Bone marrow (tissue), 2 donors: ENCODE results near the gene RGS7.

Experiments used
- DNase-seq, 2 donors: peaks; one replicate each; lab custom pipeline; 2025; lab: John Stamatoyannopoulos, UW

The RGS7 gene

DNA sequence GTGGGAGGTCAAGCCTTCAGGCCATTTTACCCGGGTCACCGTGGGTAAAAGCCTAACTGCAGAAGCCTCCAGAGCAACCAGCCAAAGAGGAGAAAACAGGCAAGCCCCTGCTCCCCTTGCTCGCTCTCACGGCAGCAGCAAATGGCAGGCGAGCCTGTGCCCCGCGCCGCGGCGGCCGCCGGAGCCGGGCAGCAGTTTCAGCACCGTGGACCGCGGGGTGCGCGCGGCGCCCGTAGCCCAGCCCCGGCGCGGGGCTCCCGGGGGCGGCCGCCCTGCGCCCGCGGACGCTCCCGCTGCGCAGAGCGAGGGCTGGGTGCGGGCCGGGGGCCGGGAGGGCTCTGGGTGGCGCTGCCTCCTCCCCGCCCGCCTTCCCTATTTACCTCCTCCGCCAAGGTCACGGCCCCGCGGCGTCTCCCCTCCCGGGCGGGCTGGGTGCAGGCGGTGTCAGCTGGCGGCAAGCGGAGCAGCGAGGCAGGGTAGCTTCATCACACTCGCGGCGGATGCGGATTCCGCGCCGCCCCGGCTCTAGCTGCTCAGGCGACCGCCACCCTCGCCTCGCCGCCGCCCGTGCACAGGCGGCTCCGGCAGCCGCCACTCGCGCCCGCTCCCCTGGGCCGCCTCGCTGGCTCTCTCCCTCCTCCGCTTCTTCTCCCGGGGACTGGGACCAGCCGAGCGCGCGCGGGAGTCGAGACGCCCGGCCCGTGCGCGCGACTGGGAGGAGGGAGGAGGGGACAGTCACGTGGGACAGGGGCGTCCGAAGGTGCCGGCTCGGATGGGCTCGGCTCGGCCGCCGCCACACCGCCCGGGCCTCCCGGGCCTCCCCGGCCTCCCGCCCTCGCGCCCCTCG lies at the start of gene RGS7:
Gene RGS7 (minus strand): TSS at position 687 of the 847 bp plus-strand sequence.
- DNase-seq: no peak

GRCh38 chr1:241406421-241406820 lies 49.4 kb upstream of the RGS7 start:
- DNase-seq: no peak

DNA sequence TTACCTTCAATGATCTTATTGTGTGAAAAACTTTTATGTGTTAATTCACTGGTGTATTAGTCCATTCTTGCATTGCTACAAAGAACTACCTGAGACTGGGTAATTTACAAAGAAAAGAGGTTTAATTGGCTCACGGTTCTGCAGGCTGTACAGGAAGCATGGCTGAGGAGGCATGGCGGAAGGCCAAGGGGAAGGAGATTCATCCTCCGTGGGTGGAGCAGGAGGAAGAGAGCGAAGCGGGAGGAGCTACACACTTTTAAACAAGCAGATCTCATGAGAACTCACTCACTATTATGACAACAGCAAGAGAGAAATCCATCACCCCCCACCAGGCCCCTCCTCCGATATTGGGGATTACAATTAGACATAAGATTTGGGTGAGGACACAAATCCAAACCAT lies 44.2 kb upstream of the RGS7 start:
- no peak for DNase-seq

DNA sequence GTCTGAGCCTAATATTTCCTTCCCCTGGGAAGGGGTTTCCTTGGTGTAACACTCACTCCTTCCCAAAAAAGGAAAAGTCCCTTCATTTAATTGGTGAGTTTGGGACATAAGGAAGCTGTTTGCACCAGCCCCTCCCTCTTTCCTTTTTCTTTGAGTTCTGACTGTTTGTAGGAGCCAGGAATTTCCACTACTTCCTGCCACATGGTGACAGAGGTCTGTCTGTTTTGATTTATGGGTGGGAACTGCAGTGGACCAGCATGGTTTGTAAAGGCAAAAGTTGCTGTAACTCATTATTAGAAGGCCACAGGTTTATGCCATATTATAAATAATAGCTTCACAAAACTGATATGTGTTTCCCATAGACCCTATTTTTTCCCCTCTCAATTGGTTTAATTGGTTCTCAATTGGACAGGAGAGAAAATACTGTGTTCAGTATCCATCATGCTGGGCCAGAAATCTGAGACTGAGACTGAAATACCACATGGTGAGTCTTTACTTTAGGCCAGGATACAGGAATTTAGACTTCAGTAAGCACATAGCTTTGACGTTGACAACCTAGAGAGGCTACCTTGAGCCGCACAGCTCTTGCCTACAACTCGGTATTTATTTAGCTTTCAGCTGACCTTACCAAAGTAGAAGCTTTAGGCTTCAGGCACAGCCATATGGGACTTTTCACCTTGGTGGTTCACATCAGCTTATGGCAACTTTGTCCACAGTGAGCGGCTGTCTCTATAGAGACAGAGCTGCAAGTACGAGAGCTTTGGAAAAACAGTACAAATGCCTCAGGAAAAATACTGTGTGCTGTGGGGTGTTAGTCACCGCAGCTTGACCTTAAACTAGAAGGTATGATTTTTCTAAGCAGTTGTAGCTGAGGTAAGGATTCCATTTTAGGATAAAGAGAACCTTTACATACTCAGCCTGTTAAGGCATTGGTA lies 40.0 kb upstream of the RGS7 start:
- no peak for DNase-seq

GRCh38 chr1:241391926-241392710 lies 35.1 kb upstream of the RGS7 start:
- DNase-seq: no peak

GRCh38 chr1:241390526-241390925 lies 33.5 kb upstream of the RGS7 start:
- no peak for DNase-seq

DNA sequence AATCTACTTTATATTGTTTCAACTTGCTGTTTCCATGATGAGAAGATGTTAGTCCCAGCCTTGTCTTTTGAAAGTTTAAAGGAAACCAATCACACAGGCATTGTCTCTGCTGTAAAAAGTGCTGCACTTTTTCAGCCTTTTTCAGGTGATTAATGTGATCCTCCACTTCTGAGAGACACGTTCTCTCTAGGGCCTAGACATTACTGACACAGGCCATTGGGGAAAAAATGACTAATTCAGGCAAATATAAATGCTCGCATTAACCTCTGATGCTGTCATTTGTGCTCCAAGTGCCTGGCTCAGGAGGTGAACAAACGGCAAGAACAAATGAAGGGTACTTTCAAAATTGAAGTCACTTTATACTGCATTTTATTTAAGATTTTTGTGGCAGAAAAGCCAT lies 32.4 kb upstream of the RGS7 start:
- DNase-seq: no peak

GRCh38 chr1:241387216-241387615 lies 30.2 kb upstream of the RGS7 start:
- DNase-seq: no peak

- no peak for DNase-seq
Observed at GRCh38 chr1:241376701-241377100, 19.7 kb upstream of the RGS7 start.

- DNase-seq: no peak
Observed at GRCh38 chr1:241375886-241376285, 18.9 kb upstream of the RGS7 start.

- DNase-seq: no peak
Observed at GRCh38 chr1:241366196-241366595, 9.2 kb upstream of the RGS7 start.

DNA sequence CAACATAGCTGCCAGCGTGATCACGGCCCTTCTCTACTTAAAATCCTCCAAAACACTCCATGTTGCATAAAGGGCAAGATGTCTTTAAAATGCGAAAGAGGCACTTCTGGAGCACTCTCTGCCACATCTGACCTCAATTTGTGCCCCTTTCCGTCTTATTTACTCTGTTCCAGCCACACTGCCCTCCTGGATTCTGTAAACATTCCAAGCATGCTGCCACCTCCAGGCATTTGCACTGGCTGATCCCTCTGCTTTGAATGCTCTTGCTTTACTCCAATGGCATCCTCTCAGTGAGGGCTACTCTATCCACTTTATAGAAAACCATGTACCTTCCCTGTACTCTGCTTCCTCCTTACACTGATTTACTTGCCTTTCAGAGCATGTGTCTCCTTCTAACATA lies 5.3 kb upstream of the RGS7 start:
- DNase-seq: no peak

DNA sequence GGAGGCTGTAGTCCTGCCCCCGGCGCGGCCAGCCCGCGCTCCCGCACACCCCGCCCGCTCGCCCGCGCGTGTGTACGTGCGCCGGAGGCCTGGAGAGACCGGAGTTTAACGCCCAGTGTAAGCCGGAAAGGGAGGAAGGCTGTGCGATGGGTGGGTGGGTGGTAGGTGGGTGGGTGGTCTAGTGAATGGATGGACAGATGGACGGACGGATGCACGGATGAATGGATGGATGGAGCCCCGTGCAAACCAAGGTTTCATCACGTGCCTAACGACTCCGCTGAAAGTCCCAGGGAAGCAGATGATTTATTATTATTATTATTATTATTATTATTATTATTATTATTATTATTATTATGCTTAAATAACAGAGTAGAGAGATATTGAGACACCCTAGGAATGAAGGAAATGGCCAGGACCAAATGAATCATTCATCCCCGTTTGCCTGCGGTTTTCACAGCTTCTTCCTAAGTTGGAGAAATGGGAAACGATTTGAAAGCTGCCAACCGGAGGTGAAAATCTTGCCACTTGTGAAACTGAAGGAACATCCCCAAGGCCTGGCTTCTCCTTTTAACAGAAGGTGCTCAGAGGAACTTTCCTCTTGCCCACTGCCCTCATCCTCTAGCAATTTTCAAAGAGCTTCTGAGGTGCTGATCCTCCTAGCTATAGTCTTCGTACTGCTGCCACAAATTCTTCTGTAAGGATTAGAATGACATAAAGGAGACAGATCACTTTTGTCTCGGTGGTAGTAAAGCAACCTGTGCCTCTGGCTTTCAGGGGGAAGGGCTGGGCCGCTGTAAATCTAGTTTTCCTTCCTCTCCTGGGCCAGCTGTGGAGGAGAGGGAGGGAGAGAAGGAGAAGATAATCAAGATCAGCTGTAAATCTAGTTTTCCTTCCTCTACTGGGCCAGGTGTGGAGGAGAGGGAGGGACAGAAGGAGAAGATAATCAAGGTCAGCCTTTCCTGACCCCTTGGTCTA lies 648 bp upstream of the RGS7 start:
- DNase-seq: no peak

DNA sequence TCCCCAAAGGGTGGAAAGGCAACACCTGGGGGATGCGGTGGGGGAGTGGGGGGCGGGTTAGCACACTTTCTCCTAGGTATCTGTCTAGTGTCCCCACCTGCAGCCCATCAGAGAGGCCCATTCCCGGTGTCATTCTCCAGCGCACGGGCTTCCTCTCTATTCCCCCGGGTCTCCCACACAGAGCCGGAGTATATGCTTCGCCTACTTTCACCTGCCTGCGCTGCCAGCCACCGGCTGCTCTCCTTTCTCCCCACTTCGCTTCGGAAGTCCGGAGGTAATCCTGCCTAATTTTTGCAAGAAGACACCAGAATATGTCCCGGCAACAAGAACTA lies 852 bp downstream of the RGS7 start:
- DNase-seq: no peak

- DNase-seq: no peak
Observed at GRCh38 chr1:241355311-241356010, 1.5 kb downstream of the RGS7 start.

GRCh38 chr1:241352401-241352800 lies 4.6 kb downstream of the RGS7 start:
- no peak for DNase-seq

DNA sequence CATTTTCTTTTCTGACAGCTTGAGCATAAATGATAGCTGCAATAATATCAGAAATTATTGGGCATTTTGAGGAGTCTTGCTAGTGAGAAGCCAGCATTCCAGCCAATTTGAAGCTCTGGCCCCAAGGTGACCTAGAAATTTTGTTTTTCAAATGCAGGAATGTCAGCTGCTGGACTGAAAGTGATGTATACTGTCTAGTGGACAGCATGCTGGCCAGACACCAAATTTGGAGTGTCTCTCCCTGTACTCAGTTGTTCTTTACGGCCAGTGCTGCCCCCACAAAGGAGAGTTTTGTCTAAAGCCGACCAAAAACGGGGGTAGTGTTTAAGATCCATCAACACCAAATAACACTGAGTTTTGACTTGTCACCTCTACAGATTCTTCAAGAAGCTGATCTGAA lies 5.2 kb downstream of the RGS7 start:
- DNase-seq: no peak

DNA sequence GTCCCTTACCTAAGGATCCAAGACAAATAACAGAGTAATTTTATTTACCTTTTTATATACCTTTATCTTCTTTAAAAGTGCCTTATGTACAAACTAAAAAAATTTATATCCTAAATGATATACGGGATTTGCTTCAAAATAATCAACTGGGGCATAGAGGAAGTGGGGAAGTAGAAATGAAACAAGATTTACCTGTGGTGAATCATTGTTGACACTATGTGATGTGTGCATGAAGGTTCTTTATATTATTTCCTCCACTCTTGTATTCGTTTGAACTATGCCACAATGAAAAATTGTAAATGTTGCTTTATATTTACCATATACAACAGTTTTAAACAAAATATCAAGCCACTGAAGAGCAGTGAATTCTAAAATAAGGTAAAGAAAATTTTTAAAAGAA lies 13.0 kb downstream of the RGS7 start:
- no peak for DNase-seq

GRCh38 chr1:241336335-241336734 lies 20.7 kb downstream of the RGS7 start:
- DNase-seq: no peak

DNA sequence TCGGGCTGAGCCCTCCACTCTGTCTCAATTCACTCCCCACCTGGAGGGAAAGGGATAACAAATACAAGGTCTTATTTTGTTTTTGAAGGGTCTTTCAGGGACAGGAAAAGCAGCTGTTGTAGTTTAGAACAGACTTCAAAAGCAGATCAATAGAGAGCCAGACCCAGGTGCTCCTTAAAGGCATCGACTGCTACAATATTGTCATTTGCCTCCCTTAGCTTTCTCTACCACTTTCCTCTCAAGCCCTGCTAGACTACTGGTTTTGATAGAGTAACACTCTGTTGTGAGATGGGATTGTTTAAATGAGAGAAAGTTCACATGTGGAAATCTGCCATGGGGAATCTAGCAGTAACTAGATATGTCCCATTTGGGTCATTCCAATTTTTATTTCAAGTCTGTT lies 24.0 kb downstream of the RGS7 start:
- no peak for DNase-seq

- no peak for DNase-seq
Observed at GRCh38 chr1:241332037-241332409, 25.0 kb downstream of the RGS7 start.
